K562 (cell line): Measurements from ENCODE around the gene C16orf86. TPM values are rescaled to one million over a fixed set of nuclear protein-coding genes. Genes with fewer than 3 reads are reported as not detected.

Source experiments
- ATAC-seq: fragments of 200-7000 bp; cut with Tn5 transposase; 3 replicates; pipeline ENCODE4 v1.9.1; 2020; ENCODE audit warnings: moderate library complexity
- BruUV-seq: library from RNA; stranded (reverse); fragments of 400-500 nt; replicated peaks from 2 replicates; lab custom pipeline; 2021; lab: Mats Ljungman, UMichigan
- CTCF ChIA-PET: fragments of 300-600 bp; formaldehyde crosslinking; extraction: SDS; loops from one replicate; lab custom pipeline; 2021; ENCODE audit warnings: low intra/inter-chr PET ratio; lab: Yijun Ruan, JAX
- POLR2A ChIA-PET: fragments of 300-600, 350-650 bp; sonication (Branson Sonifier 250); formaldehyde crosslinking; extraction: SDS; loops from one replicate; lab custom pipeline; 2021; ENCODE audit warnings: antibody characterized with exemption, inconsistent platforms; lab: Yijun Ruan, JAX
- DNase-seq, 4 experiments: peaks; one replicate each; pipeline versions ENCODE4 v3.0.0 to v3.0.0-alpha.2; 2011 to 2018; ENCODE audit warnings: low spot score in 3 of 4, mixed read lengths in 3 of 4; ENCODE audit errors: extremely low read depth in 1 of 4
- FAIRE-seq: peaks from 2 replicates; lab custom pipeline; 2011; peaks lifted over from hg19 to GRCh38; lab: Jason Lieb, UNC
- H2AFZ ChIP-seq: 2 replicates; pipeline ENCODE4 v1.6.0; 2011; ENCODE audit warnings: low read depth, low read length, control low read depth, inconsistent platforms
- H3K27ac ChIP-seq: fragments of 200-600 bp; 3 replicates; pipeline ENCODE4 v1.8.0; 2011; ENCODE audit warnings: low read depth, mild to moderate bottlenecking, control low read depth, inconsistent platforms, low read length, moderate library complexity, mixed read lengths; ENCODE audit errors: extremely low read depth
- H3K27me3 ChIP-seq, 2 experiments: fragments of 300-600 bp in 1 of 2; 2 replicates in 1 of 2; 3 replicates in 1 of 2; pipeline versions ENCODE4 v1.6.0 to v1.8.0; 2011; ENCODE audit warnings: inconsistent platforms in 2 of 2, low read length in 2 of 2, mild to moderate bottlenecking in 1 of 2, mixed read lengths in 1 of 2, moderate library complexity in 1 of 2; ENCODE audit not compliant: control insufficient read depth in 2 of 2, insufficient read depth in 2 of 2
- H3K36me3 ChIP-seq: fragments of 300-600 bp; 3 replicates; pipeline ENCODE4 v1.8.0; 2011; ENCODE audit warnings: mild to moderate bottlenecking, low read length, inconsistent platforms; ENCODE audit not compliant: control insufficient read depth, insufficient read depth
- H3K4me1 ChIP-seq, 2 experiments: fragments of 200-600 bp in 1 of 2; replicated peaks in 1 of 2; 2 replicates in 1 of 2; 3 replicates in 1 of 2; pipeline versions ENCODE4 v1.5.1 to v1.8.0; 2011; ENCODE audit warnings: inconsistent platforms in 2 of 2, low read length in 2 of 2, mild to moderate bottlenecking in 1 of 2, mixed read lengths in 1 of 2, moderate library complexity in 1 of 2; ENCODE audit not compliant: control insufficient read depth in 2 of 2, insufficient read depth in 2 of 2
- H3K4me2 ChIP-seq: 2 replicates; pipeline ENCODE4 v1.6.1; 2011; ENCODE audit warnings: low read length, control low read depth, inconsistent platforms, mixed read lengths; ENCODE audit not compliant: insufficient read depth
- H3K4me3 ChIP-seq: fragments of 200-600 bp; sonication (generic), shearing (Covaris generic); 2 replicates; pipeline ENCODE4 v1.5.1; 2016; ENCODE audit warnings: control low read depth, inconsistent platforms
- H3K79me2 ChIP-seq: fragments of 200-600 bp; 3 replicates; pipeline ENCODE4 v1.8.0; 2011; ENCODE audit warnings: low read length, inconsistent platforms; ENCODE audit not compliant: control insufficient read depth, insufficient read depth
- H3K9ac ChIP-seq, 2 experiments: 2 replicates each; pipeline versions ENCODE4 v1.6.0 to v1.6.1; 2011; ENCODE audit warnings: low read depth in 2 of 2, low read length in 2 of 2, control low read depth in 1 of 2, inconsistent platforms in 1 of 2, mild to moderate bottlenecking in 1 of 2, mixed read lengths in 1 of 2; ENCODE audit not compliant: insufficient read depth in 1 of 2
- H3K9me1 ChIP-seq: one replicate; pipeline ENCODE4 v1.6.0; 2011; ENCODE audit warnings: inconsistent platforms, mild to moderate bottlenecking, low read length, moderate library complexity; ENCODE audit not compliant: control insufficient read depth, insufficient read depth
- H3K9me3 ChIP-seq: replicated peaks from 2 replicates; pipeline ENCODE4 v1.5.1; 2011; ENCODE audit warnings: low read depth, low read length, inconsistent platforms; ENCODE audit not compliant: control insufficient read depth, insufficient read depth
- H4K20me1 ChIP-seq: replicated peaks from 2 replicates; pipeline ENCODE4 v1.6.1; 2011; ENCODE audit warnings: low read length, inconsistent platforms, mixed read lengths; ENCODE audit not compliant: control insufficient read depth, insufficient read depth
- ATF6 ChIP-seq: sonication (generic); formaldehyde crosslinking; IDR thresholded peaks from 2 replicates; pipeline ENCODE4 v1.4.0; 2020; ENCODE audit warnings: mild to moderate bottlenecking, missing genetic modification reagents
- BCL6 ChIP-seq: fragments of 250-450 bp; sonication (Bioruptor Pico); IDR thresholded peaks from 2 replicates; pipeline ENCODE4 v1.4.0; 2020
- BHLHE40 ChIP-seq: IDR thresholded peaks from 2 replicates; pipeline ENCODE4 v1.6.1; 2011; ENCODE audit warnings: low read length, improper control_type of control experiment
- IRF1 ChIP-seq: sonication (generic); formaldehyde crosslinking; IDR thresholded peaks from 2 replicates; pipeline ENCODE4 v1.8.0; 2022; ENCODE audit warnings: missing genetic modification reagents, mild to moderate bottlenecking, borderline replicate concordance
- LCOR ChIP-seq: sonication (generic); formaldehyde crosslinking; IDR thresholded peaks from 2 replicates; pipeline ENCODE4 v1.8.0; 2022; ENCODE audit warnings: mild to moderate bottlenecking, missing genetic modification reagents
- MTA3 ChIP-seq: fragments of 450-650 bp; formaldehyde crosslinking; IDR thresholded peaks from 2 replicates; pipeline ENCODE4 v1.6.1; 2017; ENCODE audit warnings: mild to moderate bottlenecking, borderline replicate concordance
- MXD1 ChIP-seq: fragments of 250-450 bp; sonication (Bioruptor Pico); IDR thresholded peaks from 2 replicates; pipeline ENCODE4 v1.8.0; 2021; ENCODE audit warnings: borderline replicate concordance, mild to moderate bottlenecking, moderate library complexity; ENCODE audit not compliant: poor library complexity, severe bottlenecking
- NFRKB ChIP-seq: fragments of 450-650 bp; IDR thresholded peaks from 2 replicates; pipeline ENCODE4 v1.6.1; 2016; ENCODE audit warnings: low read depth
- NR2F6 ChIP-seq: fragments of 450-650 bp; formaldehyde crosslinking; IDR thresholded peaks from 2 replicates; pipeline ENCODE4 v1.4.0; 2020; ENCODE audit warnings: mild to moderate bottlenecking
- PHF21A ChIP-seq: fragments of 450-650 bp; IDR thresholded peaks from 2 replicates; pipeline ENCODE4 v1.6.1; 2017; ENCODE audit warnings: low read depth, borderline replicate concordance
- SAFB ChIP-seq: fragments of 200-400 bp; formaldehyde crosslinking; IDR thresholded peaks from 2 replicates; pipeline ENCODE4 v1.6.1; 2017; ENCODE audit warnings: low read depth, low read length, borderline replicate concordance
- SMC3 ChIP-seq: conservative IDR thresholded peaks from 2 replicates; pipeline ENCODE4 v1.6.1; 2011; ENCODE audit warnings: low read depth, low read length, improper control_type of control experiment; ENCODE audit not compliant: insufficient read depth
- YY1 ChIP-seq, 3 experiments: IDR thresholded peaks; 2 replicates each; pipeline ENCODE4 v1.6.1; 2011; ENCODE audit warnings: low read length in 2 of 3, mild to moderate bottlenecking in 2 of 3, moderate library complexity in 2 of 3, borderline replicate concordance in 1 of 3, control low read depth in 1 of 3, low read depth in 1 of 3; ENCODE audit not compliant: insufficient read depth in 3 of 3, insufficient replicate concordance in 2 of 3, control insufficient read depth in 1 of 3, insufficient read length in 1 of 3; ENCODE audit errors: extremely low read depth in 1 of 3
- ZNF12 ChIP-seq: sonication (generic); formaldehyde crosslinking; IDR thresholded peaks from 2 replicates; pipeline ENCODE4 v1.4.0; 2020; ENCODE audit warnings: mild to moderate bottlenecking, missing genetic modification reagents
- WGBS: fragments of 100-300 bp; shearing (Covaris generic); methylation state at CpG from one replicate; pipeline ENCODE4 v1.1.6; 2016; ENCODE audit warnings: low coverage, mixed read lengths; ENCODE audit not compliant: insufficient coverage; ENCODE audit errors: missing lambda C conversion rate; 5-methylcytosine and 5-hydroxymethylcytosine counted together
- in situ Hi-C: fragments of 300-500 bp; cut with MboI; formaldehyde crosslinking; loops from 4 replicates; pipeline ENCODE4 v1.15.0; 2018; ENCODE audit warnings: inconsistent platforms, mixed read lengths
- intact Hi-C: fragments of 100-400 bp; cut with micrococcal nuclease; formaldehyde crosslinking; loops from 2 replicates; pipeline ENCODE4 v1.14.2; 2022
- polyA plus RNA-seq, 8 experiments: library from polyadenylated mRNA; depleted of rRNA in 4 of 8; stranded (reverse) in 5 of 8; unstranded in 3 of 8; fragments of >200 nt; fragmentation: Nextera tagmentation in 2 of 8; fragmentation: Illumina TruSeq in 1 of 8; extraction: Ambion mirVana in 2 of 8; extraction: Trizol in 1 of 8; gene quantifications; 2 replicates each; pipeline versions ENCODE4 v1.2.1 to v1.2.3, GENCODE V29; 2011 to 2014; ENCODE audit warnings: inconsistent platforms in 1 of 8, missing spikeins in 1 of 8
- total RNA-seq, 7 experiments: library from RNA; depleted of rRNA in 6 of 7; stranded (reverse); fragments of >200 nt in 6 of 7; fragmentation: Illumina TruSeq in 2 of 7; extraction: Trizol in 2 of 7; gene quantifications; 2 replicates each; pipeline versions ENCODE4 v1.2.1 to v1.2.3, GENCODE V29; 2011 to 2021; ENCODE audit warnings: low replicate concordance in 1 of 7
- TF ChIP-seq, protein P1 (sequence below): fragments of 450-650 bp; formaldehyde crosslinking; IDR thresholded peaks from 2 replicates; pipeline ENCODE4 v1.4.0; 2020; ENCODE audit warnings: mild to moderate bottlenecking, moderate library complexity
- TF ChIP-seq, protein P2 (sequence below): fragments of 450-650 bp; formaldehyde crosslinking; IDR thresholded peaks from 2 replicates; pipeline ENCODE4 v1.4.0; 2020; ENCODE audit warnings: mild to moderate bottlenecking

Gene C16orf86
- total and polyA plus RNA-seq, 9 of the 15 experiments (the other 6 are each of a cell fraction or from before 2014, with no cell fraction given) = 0.13 to 1.2 (median 0.27) TPM; not detected in 3

DNA sequence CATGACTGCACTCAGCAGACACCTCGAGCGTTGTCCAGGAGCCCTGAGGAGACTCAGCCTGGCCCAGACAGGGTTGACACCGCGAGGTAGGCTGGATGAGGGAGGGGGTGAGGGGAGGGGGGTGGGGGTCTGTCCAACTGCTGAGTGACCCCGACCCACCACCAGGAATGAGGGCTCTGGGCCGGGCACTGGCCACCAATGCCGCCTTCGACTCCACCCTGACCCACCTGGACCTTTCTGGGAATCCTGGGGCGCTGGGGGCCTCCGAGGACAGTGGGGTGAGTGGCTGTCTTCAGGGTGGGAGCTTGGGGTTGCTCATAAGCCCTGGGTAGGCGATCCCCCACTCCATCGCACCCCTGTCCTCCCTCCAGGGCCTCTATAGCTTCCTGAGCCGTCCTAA is 18.9 kb upstream of the C16orf86 start:
- no peak overlapping the region for H3K4me2 ChIP-seq
- H3K9ac ChIP-seq = peak overlapping the region in 1 of 2 experiments; percentile 52; a peak in 1 of 4 replicates
- ATAC-seq = no peak
- intact Hi-C loops (no loop called here), in situ Hi-C loops (no loop called here)
- no peaks in the 10 kb centered on the region for H3K36me3 ChIP-seq
- no peak for FAIRE-seq
- H3K27me3 ChIP-seq = peaks cover 8 to 55% of the 10 kb centered on the region in 2 experiments; a peak in 4 of 5 replicates
- TF ChIP-seq, protein P1, sequence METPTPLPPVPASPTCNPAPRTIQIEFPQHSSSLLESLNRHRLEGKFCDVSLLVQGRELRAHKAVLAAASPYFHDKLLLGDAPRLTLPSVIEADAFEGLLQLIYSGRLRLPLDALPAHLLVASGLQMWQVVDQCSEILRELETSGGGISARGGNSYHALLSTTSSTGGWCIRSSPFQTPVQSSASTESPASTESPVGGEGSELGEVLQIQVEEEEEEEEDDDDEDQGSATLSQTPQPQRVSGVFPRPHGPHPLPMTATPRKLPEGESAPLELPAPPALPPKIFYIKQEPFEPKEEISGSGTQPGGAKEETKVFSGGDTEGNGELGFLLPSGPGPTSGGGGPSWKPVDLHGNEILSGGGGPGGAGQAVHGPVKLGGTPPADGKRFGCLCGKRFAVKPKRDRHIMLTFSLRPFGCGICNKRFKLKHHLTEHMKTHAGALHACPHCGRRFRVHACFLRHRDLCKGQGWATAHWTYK (CRISPR knock-in tag) = no peak
- TF ChIP-seq ATF6 = no peak
- no peak for TF ChIP-seq MXD1 (CRISPR knock-in tag)
- TF ChIP-seq NFRKB = no peak
- TF ChIP-seq MTA3 = no peak
- TF ChIP-seq PHF21A = no peak
- no peak for TF ChIP-seq NR2F6 (CRISPR knock-in tag)
- no peak for TF ChIP-seq YY1 (IDR thresholded peaks at IDR 0.05; ENCODE audit: borderline replicate concordance in 1 of 3, control insufficient read depth in 1 of 3, extremely low read depth in 1 of 3, insufficient read depth in 3 of 3, insufficient read length in 1 of 3, insufficient replicate concordance in 2 of 3, low read depth in 1 of 3, low read length in 2 of 3)
- no peak for TF ChIP-seq ZNF12 (CRISPR knock-in tag)
- TF ChIP-seq, protein P2, sequence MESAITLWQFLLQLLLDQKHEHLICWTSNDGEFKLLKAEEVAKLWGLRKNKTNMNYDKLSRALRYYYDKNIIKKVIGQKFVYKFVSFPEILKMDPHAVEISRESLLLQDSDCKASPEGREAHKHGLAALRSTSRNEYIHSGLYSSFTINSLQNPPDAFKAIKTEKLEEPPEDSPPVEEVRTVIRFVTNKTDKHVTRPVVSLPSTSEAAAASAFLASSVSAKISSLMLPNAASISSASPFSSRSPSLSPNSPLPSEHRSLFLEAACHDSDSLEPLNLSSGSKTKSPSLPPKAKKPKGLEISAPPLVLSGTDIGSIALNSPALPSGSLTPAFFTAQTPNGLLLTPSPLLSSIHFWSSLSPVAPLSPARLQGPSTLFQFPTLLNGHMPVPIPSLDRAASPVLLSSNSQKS = no peak
- no peak for TF ChIP-seq BHLHE40
- no peak for TF ChIP-seq SMC3
- TF ChIP-seq IRF1 (CRISPR knock-in tag) = no peak
- no peak for TF ChIP-seq LCOR (CRISPR knock-in tag)
- no peak for TF ChIP-seq SAFB
- no peak for TF ChIP-seq BCL6 (CRISPR knock-in tag)
- H3K9me3 ChIP-seq = no peaks in the 10 kb centered on the region
- 18% methylated on average over 7 of the region's 13 CpGs for WGBS
- ChIA-PET CTCF (no interaction called here), POLR2A (interaction anchor here (0.7 to 1.1 kb wide), 4 partner anchors 9 to 405 kb away, joined by 3 to 4 read pairs (median 3); no protein-coding TSS in a partner anchor)
- no peaks in the 10 kb centered on the region for H3K79me2 ChIP-seq
- no TSS peak for BruUV-seq
- no peak for DNase-seq
- no peak overlapping the region for H2AFZ ChIP-seq
- H3K4me1 ChIP-seq = peaks cover 0 to 59% of the 10 kb centered on the region in 2 experiments; a peak in 3 of 5 replicates
- H4K20me1 ChIP-seq = peaks cover 7% of the 10 kb centered on the region; the same call in 1 of the 2 replicates
- H3K4me3 ChIP-seq = no peak overlapping the region
- H3K9me1 ChIP-seq = no peaks in the 10 kb centered on the region
- no peak overlapping the region for H3K27ac ChIP-seq
